SJCRH30 (cell line): Measurements from ENCODE around the gene DBNL. TPM values are rescaled to one million over a fixed set of nuclear protein-coding genes. Genes with fewer than 3 reads are reported as not detected.

ENCODE experiments used
- DNase-seq, 2 experiments: peaks; one replicate each; pipeline ENCODE4 v3.0.0-alpha.2; 2015 to 2020
- H3K27ac ChIP-seq: fragments of 250-450 bp; sonication (Bioruptor Pico); 2 replicates; pipeline ENCODE4 v1.5.1; 2020; ENCODE audit warnings: mild to moderate bottlenecking, moderate library complexity
- H3K27me3 ChIP-seq: fragments of 250-450 bp; sonication (Bioruptor Pico); 2 replicates; pipeline ENCODE4 v1.5.1; 2020; ENCODE audit warnings: mild to moderate bottlenecking, moderate library complexity
- H3K36me3 ChIP-seq: fragments of 250-450 bp; sonication (Bioruptor Pico); 2 replicates; pipeline ENCODE4 v1.5.1; 2020; ENCODE audit warnings: mild to moderate bottlenecking, moderate library complexity
- H3K4me1 ChIP-seq: fragments of 250-450 bp; sonication (Bioruptor Pico); 2 replicates; pipeline ENCODE4 v1.5.1; 2020; ENCODE audit warnings: mild to moderate bottlenecking, moderate library complexity
- H3K4me3 ChIP-seq: fragments of 250-450 bp; sonication (Bioruptor Pico); 2 replicates; pipeline ENCODE4 v1.5.1; 2020; ENCODE audit warnings: mild to moderate bottlenecking, moderate library complexity
- H3K9me3 ChIP-seq: fragments of 250-450 bp; sonication (Bioruptor Pico); replicated peaks from 2 replicates; pipeline ENCODE4 v1.5.1; 2020; ENCODE audit warnings: mild to moderate bottlenecking, moderate library complexity
- total RNA-seq: library from RNA; depleted of rRNA; stranded (reverse); fragments of >200 nt; shearing (Covaris generic); gene quantifications from 2 replicates; pipeline ENCODE4 v1.2.3, GENCODE V29; 2014

Gene DBNL
- total RNA-seq, 1 experiment from 2014 or later, result 54.4 TPM

GRCh38 chr7:44093102-44093641 is 48.7 kb downstream of the DBNL start:
- Histone ChIP-seq H3K9me3 (no peaks in the 10 kb centered on the region), H3K4me3 (no peak overlapping the region), H3K27me3 (no peaks in the 10 kb centered on the region), H3K27ac (no peak overlapping the region), H3K4me1 (peaks cover 25% of the 10 kb centered on the region), H3K36me3 (no peaks in the 10 kb centered on the region)
- no peak for DNase-seq

GRCh38 chr7:44094365-44094764 is 49.9 kb downstream of the DBNL start:
- DNase-seq, result no peak
- H3K9me3 ChIP-seq, result no peaks in the 10 kb centered on the region
- no peaks in the 10 kb centered on the region for H3K36me3 ChIP-seq
- no peak overlapping the region for H3K4me3 ChIP-seq
- no peak overlapping the region for H3K27ac ChIP-seq
- H3K27me3 ChIP-seq, result no peaks in the 10 kb centered on the region
- H3K4me1 ChIP-seq, result peaks cover 21% of the 10 kb centered on the region

GRCh38 chr7:44094883-44095592 is 50.5 kb downstream of the DBNL start:
- no peaks in the 10 kb centered on the region for H3K9me3 ChIP-seq
- peaks cover 28% of the 10 kb centered on the region for H3K4me1 ChIP-seq
- H3K27ac ChIP-seq, result no peak overlapping the region
- H3K4me3 ChIP-seq, result no peak overlapping the region
- H3K36me3 ChIP-seq, result no peaks in the 10 kb centered on the region
- no peak for DNase-seq
- no peaks in the 10 kb centered on the region for H3K27me3 ChIP-seq

- no peaks in the 10 kb centered on the region for H3K36me3 ChIP-seq
- no peak for DNase-seq
- H3K27me3 ChIP-seq, result no peaks in the 10 kb centered on the region
- H3K4me1 ChIP-seq, result peaks cover 33% of the 10 kb centered on the region
- H3K4me3 ChIP-seq, result no peak overlapping the region
- H3K27ac ChIP-seq, result no peak overlapping the region
- no peaks in the 10 kb centered on the region for H3K9me3 ChIP-seq
These were observed 51.3 kb downstream of the DBNL start for GRCh38 chr7:44095781-44096180.

GRCh38 chr7:44096326-44096881 is 51.9 kb downstream of the DBNL start:
- no peaks in the 10 kb centered on the region for H3K36me3 ChIP-seq
- H3K4me1 ChIP-seq, result peaks cover 33% of the 10 kb centered on the region
- no peak overlapping the region for H3K27ac ChIP-seq
- DNase-seq, result no peak
- H3K27me3 ChIP-seq, result no peaks in the 10 kb centered on the region
- no peaks in the 10 kb centered on the region for H3K9me3 ChIP-seq
- no peak overlapping the region for H3K4me3 ChIP-seq

- H3K4me1 ChIP-seq, result peaks cover 31% of the 10 kb centered on the region
These were observed 52.8 kb downstream of the DBNL start for GRCh38 chr7:44097064-44097932.

GRCh38 chr7:44098092-44099068 is 53.9 kb downstream of the DBNL start:
- no peaks in the 10 kb centered on the region for H3K36me3 ChIP-seq
- no peak overlapping the region for H3K4me3 ChIP-seq
- peaks cover 32% of the 10 kb centered on the region for H3K4me1 ChIP-seq
- no peak for DNase-seq
- no peaks in the 10 kb centered on the region for H3K27me3 ChIP-seq
- H3K27ac ChIP-seq, result no peak overlapping the region
- no peaks in the 10 kb centered on the region for H3K9me3 ChIP-seq

More at GRCh38 chr7:44097064-44097932, 52.8 kb downstream of the DBNL start:
- no peaks in the 10 kb centered on the region for H3K27me3 ChIP-seq
- H3K36me3 ChIP-seq, result no peaks in the 10 kb centered on the region
- H3K27ac ChIP-seq, result no peak overlapping the region
- peak in 1 of 2 experiments; percentile 52 for DNase-seq
- H3K4me3 ChIP-seq, result no peak overlapping the region
- no peaks in the 10 kb centered on the region for H3K9me3 ChIP-seq

- Histone ChIP-seq H3K36me3 (no peaks in the 10 kb centered on the region), H3K9me3 (no peaks in the 10 kb centered on the region), H3K4me1 (peaks cover 35% of the 10 kb centered on the region), H3K27ac (peak overlapping the region; percentile 83), H3K4me3 (no peak overlapping the region), H3K27me3 (no peaks in the 10 kb centered on the region)
- DNase-seq, result no peak
These were observed 55.2 kb downstream of the DBNL start for GRCh38 chr7:44099669-44100068.

GRCh38 chr7:44100458-44101302 is 56.2 kb downstream of the DBNL start:
- H3K4me3 ChIP-seq, result no peak overlapping the region
- H3K27ac ChIP-seq, result peak overlapping the region; percentile 83
- no peaks in the 10 kb centered on the region for H3K9me3 ChIP-seq
- peaks cover 35% of the 10 kb centered on the region for H3K4me1 ChIP-seq
- H3K36me3 ChIP-seq, result no peaks in the 10 kb centered on the region
- peak; percentile 57 to 71 for DNase-seq
- H3K27me3 ChIP-seq, result no peaks in the 10 kb centered on the region

GRCh38 chr7:44101303-44101965 is 56.9 kb downstream of the DBNL start:
- H3K4me3 ChIP-seq, result no peak overlapping the region
- no peaks in the 10 kb centered on the region for H3K27me3 ChIP-seq
- no peaks in the 10 kb centered on the region for H3K36me3 ChIP-seq
- peak overlapping the region; percentile 83 for H3K27ac ChIP-seq
- DNase-seq, result no peak
- peaks cover 35% of the 10 kb centered on the region for H3K4me1 ChIP-seq
- no peaks in the 10 kb centered on the region for H3K9me3 ChIP-seq

- Histone ChIP-seq H3K36me3 (no peaks in the 10 kb centered on the region), H3K9me3 (no peaks in the 10 kb centered on the region), H3K4me3 (no peak overlapping the region), H3K27me3 (no peaks in the 10 kb centered on the region), H3K4me1 (peaks cover 35% of the 10 kb centered on the region), H3K27ac (no peak overlapping the region)
- DNase-seq, result no peak
These were observed 57.7 kb downstream of the DBNL start for GRCh38 chr7:44101966-44102845.

- H3K36me3 ChIP-seq, result no peaks in the 10 kb centered on the region
- H3K9me3 ChIP-seq, result no peaks in the 10 kb centered on the region
- no peak overlapping the region for H3K4me3 ChIP-seq
- DNase-seq, result no peak
- H3K4me1 ChIP-seq, result peaks cover 28% of the 10 kb centered on the region
- no peaks in the 10 kb centered on the region for H3K27me3 ChIP-seq
- H3K27ac ChIP-seq, result no peak overlapping the region
These were observed 58.5 kb downstream of the DBNL start for GRCh38 chr7:44102846-44103565.
